Spleen (tissue), 11 donors: ENCODE measurements around the gene SLC7A6. TPM values are rescaled to one million over a fixed set of nuclear protein-coding genes. Genes with fewer than 3 reads are reported as not detected.

Source experiments
- DNase-seq: peaks from one replicate; pipeline ENCODE4 v3.0.0-alpha.2; 2020
- H3K27ac ChIP-seq, 8 donors: fragments of 200-600 bp; sonication (generic) in 7 of 8; 1 replicate in 4 of 8; 2 replicates in 4 of 8; pipeline versions ENCODE4 v1.5.0 to v1.8.0; 2016 to 2021; ENCODE audit warnings: inconsistent platforms in 4 of 8, mild to moderate bottlenecking in 4 of 8, moderate library complexity in 1 of 8
- H3K27me3 ChIP-seq, 7 donors: fragments of 200-600 bp; sonication (generic) in 6 of 7; replicated peaks in 1 of 7; 1 replicate in 4 of 7; 2 replicates in 3 of 7; pipeline versions ENCODE4 v1.5.0 to v1.8.0; 2016 to 2021; ENCODE audit warnings: inconsistent platforms in 3 of 7, mild to moderate bottlenecking in 1 of 7
- H3K36me3 ChIP-seq, 6 donors: fragments of 200-600 bp; sonication (generic) in 5 of 6; 1 replicate in 4 of 6; 2 replicates in 2 of 6; pipeline versions ENCODE4 v1.5.0 to v1.8.0; 2016 to 2021; ENCODE audit warnings: inconsistent platforms in 2 of 6
- H3K4me1 ChIP-seq, 6 donors: fragments of 200-600 bp; sonication (generic) in 5 of 6; 1 replicate in 3 of 6; 2 replicates in 3 of 6; pipeline versions ENCODE4 v1.5.0 to v1.8.0; 2016 to 2021; ENCODE audit warnings: inconsistent platforms in 3 of 6
- H3K4me3 ChIP-seq, 8 donors: fragments of 200-600 bp; sonication (generic) in 7 of 8; 1 replicate in 4 of 8; 2 replicates in 4 of 8; pipeline versions ENCODE4 v1.5.0 to v1.8.0; 2016 to 2021; ENCODE audit warnings: inconsistent platforms in 4 of 8, mild to moderate bottlenecking in 4 of 8, moderate library complexity in 2 of 8
- H3K9me3 ChIP-seq, 8 donors: fragments of 200-600 bp; sonication (generic) in 7 of 8; 1 replicate in 4 of 8; 2 replicates in 4 of 8; pipeline versions ENCODE4 v1.5.0 to v1.8.0; 2016 to 2021; ENCODE audit warnings: inconsistent platforms in 4 of 8
- CTCF ChIP-seq, 11 experiments: fragments of 200-600 bp in 7 of 11; fragments of 450-650 bp in 4 of 11; sonication (generic) in 4 of 11; IDR thresholded peaks in 8 of 11; conservative IDR thresholded peaks in 3 of 11; 1 replicate in 7 of 11; 2 replicates in 4 of 11; pipeline versions ENCODE4 v1.4.0 to v1.8.0; 2016 to 2021; ENCODE audit warnings: antibody characterized with exemption in 11 of 11, inconsistent platforms in 4 of 11, mild to moderate bottlenecking in 1 of 11
- POLR2A ChIP-seq, 3 donors: fragments of 450-650 bp; IDR thresholded peaks; one replicate each; pipeline ENCODE4 v1.5.1; 2017; ENCODE audit warnings: antibody characterized with exemption in 3 of 3, mild to moderate bottlenecking in 1 of 3
- POLR2AphosphoS5 ChIP-seq, 3 donors: sonication (generic); formaldehyde crosslinking; IDR thresholded peaks; one replicate each; pipeline ENCODE4 v1.5.1; 2017; ENCODE audit warnings: antibody characterized with exemption in 3 of 3
- WGBS, 5 donors: extraction: QIAGEN DNeasy Blood & Tissue Kit in 3 of 5; methylation state at CpG; one replicate each; pipeline versions ENCODE4 v1.1.5 to v1.1.7; 2013 to 2018; 5-methylcytosine and 5-hydroxymethylcytosine counted together
- intact Hi-C: fragments of 100-400 bp; cut with DNase I; formaldehyde crosslinking; loops from one replicate; pipeline ENCODE4 v1.15.0; 2023; ENCODE audit warnings: low total_unique reads
- polyA plus RNA-seq, 3 donors: library from polyadenylated mRNA; stranded (reverse); fragments of 200-250 nt; gene quantifications; one replicate each; pipeline ENCODE4 v1.2.1, GENCODE V29; 2013
- total RNA-seq, 7 donors: library from RNA; depleted of rRNA in 3 of 7; stranded (reverse); fragments of >200 nt in 3 of 7; fragmentation: NEBNext Ultra II Directional in 4 of 7; extraction: Animal tissue kit (Norgen Biotek cat#: 25700) in 4 of 7; gene quantifications; one replicate each; pipeline versions ENCODE4 v1.1.0 to v1.2.1, GENCODE V29; 2016 to 2021
- donor health status: healthy with polysubstance abuse.
- donor health status: DM: no; HTN: no; CAD: no; lungs with moderate emphysema.
- donor health status: DM: no; HTN: no; CAD: no.
- donor health status: Bipolar disorder and iron deficiency.
- donor health status: healthy.
- donor health status: DM: no; HTN: no; CAD: no.
- donor health status: DM: yes; HTN: yes; CAD: no.

SLC7A6 gene
- total and polyA plus RNA-seq, 10 donors, result 9.8 to 62.8 (median 46.1) TPM

- Histone ChIP-seq H3K36me3 (peaks cover 0 to 85% (median 17%) of the 10 kb centered on the region in 6 donors), H3K27me3 (no peaks in the 10 kb centered on the region), H3K9me3 (no peaks in the 10 kb centered on the region), H3K27ac (peak overlapping the region; percentile 3 to 73 (median 38)), H3K4me1 (peaks cover 18 to 97% (median 62%) of the 10 kb centered on the region in 6 donors), H3K4me3 (no peak overlapping the region)
- no peak for DNase-seq
- 94 to 96% (median 96%) methylated on average over 4 of the region's 4 CpGs for WGBS, 5 donors
- TF ChIP-seq POLR2A (IDR thresholded peaks at IDR 0.05) (no peak), POLR2AphosphoS5 (IDR thresholded peaks at IDR 0.05) (peak in 2 of 3 donors; percentile 16 to 48), CTCF (IDR thresholded peaks at IDR 0.05 in 8 of 11, conservative IDR thresholded peaks at IDR 0.05 in 3 of 11) (no peak)
- intact Hi-C loops, result no loop called here
Observed at GRCh38 chr16:68272507-68273209, 8.3 kb downstream of the SLC7A6 start.

- Histone ChIP-seq H3K4me1 (peaks cover 18 to 92% (median 58%) of the 10 kb centered on the region in 6 donors), H3K4me3 (no peak overlapping the region), H3K36me3 (peaks cover 0 to 84% (median 16%) of the 10 kb centered on the region in 6 donors), H3K27me3 (no peaks in the 10 kb centered on the region), H3K27ac (peak overlapping the region in 7 of 8 donors; percentile 3 to 73 (median 48)), H3K9me3 (no peaks in the 10 kb centered on the region)
- TF ChIP-seq CTCF (IDR thresholded peaks at IDR 0.05 in 8 of 11, conservative IDR thresholded peaks at IDR 0.05 in 3 of 11) (no peak), POLR2A (IDR thresholded peaks at IDR 0.05) (no peak), POLR2AphosphoS5 (IDR thresholded peaks at IDR 0.05) (no peak)
- WGBS, 5 donors, result 84 to 95% (median 93%) methylated on average over 5 of the region's 5 CpGs
- intact Hi-C loops, result no loop called here
- no peak for DNase-seq
Observed at GRCh38 chr16:68273459-68273858, 9.1 kb downstream of the SLC7A6 start.

- peaks cover 0 to 89% (median 16%) of the 10 kb centered on the region in 6 donors for H3K36me3 ChIP-seq
- TF ChIP-seq POLR2A (IDR thresholded peaks at IDR 0.05), result no peak
- no peak for TF ChIP-seq POLR2AphosphoS5 (IDR thresholded peaks at IDR 0.05)
- DNase-seq, result no peak
- H3K27ac ChIP-seq, result peak overlapping the region in 5 of 8 donors; percentile 27 to 73 (median 62)
- peaks cover 18 to 87% (median 54%) of the 10 kb centered on the region in 6 donors for H3K4me1 ChIP-seq
- intact Hi-C loops, result no loop called here
- 79 to 90% (median 85%) methylated on average over 8 of the region's 8 CpGs for WGBS, 5 donors
- H3K27me3 ChIP-seq, result no peaks in the 10 kb centered on the region
- no peak overlapping the region for H3K4me3 ChIP-seq
- H3K9me3 ChIP-seq, result no peaks in the 10 kb centered on the region
Observed at GRCh38 chr16:68273896-68274295, 9.6 kb downstream of the SLC7A6 start.

- H3K27ac ChIP-seq, result peak overlapping the region in 6 of 8 donors; percentile 27 to 73 (median 60)
- DNase-seq, result no peak
- TF ChIP-seq CTCF (IDR thresholded peaks at IDR 0.05 in 8 of 11, conservative IDR thresholded peaks at IDR 0.05 in 3 of 11) (no peak), POLR2A (IDR thresholded peaks at IDR 0.05) (no peak), POLR2AphosphoS5 (IDR thresholded peaks at IDR 0.05) (no peak)
- no peak overlapping the region for H3K4me3 ChIP-seq
- H3K27me3 ChIP-seq, result no peaks in the 10 kb centered on the region
- intact Hi-C loops, result no loop called here
- no peaks in the 10 kb centered on the region for H3K9me3 ChIP-seq
- H3K36me3 ChIP-seq, result peaks cover 0 to 93% (median 16%) of the 10 kb centered on the region in 6 donors
- 89 to 95% (median 91%) methylated on average over 4 of the region's 4 CpGs for WGBS, 5 donors
- H3K4me1 ChIP-seq, result peaks cover 18 to 86% (median 52%) of the 10 kb centered on the region in 6 donors
Observed at GRCh38 chr16:68274441-68274840, 10.1 kb downstream of the SLC7A6 start.
